ENCODE data around the gene SORCS2. TPM values are rescaled to one million over a fixed set of nuclear protein-coding genes. Genes with fewer than 3 reads are reported as not detected.
"Not testable (repeated sequence)": the region's sequence is repeated elsewhere in the genome, so short reads cannot be mapped to it uniquely, and the experiment has no call there.

SORCS2 gene
- polyA plus RNA-seq, 1 of the 3 experiments (the other 2 are of a cell fraction), result 1.6 TPM

DNA sequence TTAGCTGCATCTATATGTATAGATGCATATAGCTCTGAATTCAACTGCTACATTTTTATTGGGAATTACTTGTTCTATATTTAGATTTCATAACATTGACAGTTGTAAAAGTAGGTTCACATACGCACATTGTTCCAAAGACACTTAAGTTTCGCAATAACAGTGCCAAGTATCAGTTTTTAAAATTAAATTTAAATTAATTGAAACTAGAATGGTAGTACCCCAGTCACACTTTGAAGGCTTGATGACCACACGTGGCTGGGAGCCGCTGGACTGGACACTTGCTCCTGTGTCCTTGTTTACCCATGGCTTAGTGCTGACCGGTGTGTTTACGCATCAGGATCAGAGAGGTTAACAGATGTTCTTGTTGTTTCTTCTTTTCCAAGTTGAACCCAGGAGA lies 383.1 kb downstream of the SORCS2 start:
- H3K4me1 ChIP-seq (ENCODE audit: control insufficient read depth in 1 of 2, insufficient read depth in 2 of 2, low read depth in 1 of 2, low read length in 1 of 2), result peaks cover 0 to 4% of the 10 kb centered on the region in 2 experiments; a peak in 1 of 4 replicates
- H3K9me3 ChIP-seq, result no peaks in the 10 kb centered on the region
- H3K27ac ChIP-seq (ENCODE audit: low read depth in 2 of 2, low read length in 1 of 2), result no peak overlapping the region
- POLR2A ChIA-PET, result no interaction called here
- TF ChIP-seq CHD2 (IDR thresholded peaks at IDR 0.05; ENCODE audit: low read length, partially characterized antibody), result no peak
- TF ChIP-seq RFX5 (IDR thresholded peaks at IDR 0.05; ENCODE audit: low read length), result no peak
- TF ChIP-seq GABPA (IDR thresholded peaks at IDR 0.05; ENCODE audit: low read depth), result no peak
- no peak for TF ChIP-seq TEAD4 (IDR thresholded peaks at IDR 0.05; ENCODE audit: borderline replicate concordance, insufficient read depth)
- no peak for TF ChIP-seq NRF1 (IDR thresholded peaks at IDR 0.05; ENCODE audit: low read depth, low read length)
- no peak for TF ChIP-seq FOXM1 (IDR thresholded peaks at IDR 0.05; ENCODE audit: low read depth)
- TF ChIP-seq NFIC (IDR thresholded peaks at IDR 0.05; ENCODE audit: borderline replicate concordance), result no peak
- no peak for TF ChIP-seq TCF12 (IDR thresholded peaks at IDR 0.05)
- no peak for TF ChIP-seq GATA2 (CRISPR knock-in tag; IDR thresholded peaks at IDR 0.05)
- TF ChIP-seq, protein P1, sequence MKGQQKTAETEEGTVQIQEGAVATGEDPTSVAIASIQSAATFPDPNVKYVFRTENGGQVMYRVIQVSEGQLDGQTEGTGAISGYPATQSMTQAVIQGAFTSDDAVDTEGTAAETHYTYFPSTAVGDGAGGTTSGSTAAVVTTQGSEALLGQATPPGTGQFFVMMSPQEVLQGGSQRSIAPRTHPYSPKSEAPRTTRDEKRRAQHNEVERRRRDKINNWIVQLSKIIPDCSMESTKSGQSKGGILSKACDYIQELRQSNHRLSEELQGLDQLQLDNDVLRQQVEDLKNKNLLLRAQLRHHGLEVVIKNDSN (IDR thresholded peaks at IDR 0.05; ENCODE audit: borderline replicate concordance, low read depth), result no peak
- TF ChIP-seq MXI1 (IDR thresholded peaks at IDR 0.05; ENCODE audit: low read depth, low read length), result no peak
- no peak for TF ChIP-seq EP300 (IDR thresholded peaks at IDR 0.05; ENCODE audit: borderline replicate concordance in 1 of 2, low read depth in 1 of 2, low read length in 1 of 2)
- TF ChIP-seq RAD21 (IDR thresholded peaks at IDR 0.05; ENCODE audit: low read length), result no peak
- TF ChIP-seq, protein P2, sequence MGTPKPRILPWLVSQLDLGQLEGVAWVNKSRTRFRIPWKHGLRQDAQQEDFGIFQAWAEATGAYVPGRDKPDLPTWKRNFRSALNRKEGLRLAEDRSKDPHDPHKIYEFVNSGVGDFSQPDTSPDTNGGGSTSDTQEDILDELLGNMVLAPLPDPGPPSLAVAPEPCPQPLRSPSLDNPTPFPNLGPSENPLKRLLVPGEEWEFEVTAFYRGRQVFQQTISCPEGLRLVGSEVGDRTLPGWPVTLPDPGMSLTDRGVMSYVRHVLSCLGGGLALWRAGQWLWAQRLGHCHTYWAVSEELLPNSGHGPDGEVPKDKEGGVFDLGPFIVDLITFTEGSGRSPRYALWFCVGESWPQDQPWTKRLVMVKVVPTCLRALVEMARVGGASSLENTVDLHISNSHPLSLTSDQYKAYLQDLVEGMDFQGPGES (IDR thresholded peaks at IDR 0.05; ENCODE audit: low read depth, low read length), result no peak
- TF ChIP-seq, protein P3, sequence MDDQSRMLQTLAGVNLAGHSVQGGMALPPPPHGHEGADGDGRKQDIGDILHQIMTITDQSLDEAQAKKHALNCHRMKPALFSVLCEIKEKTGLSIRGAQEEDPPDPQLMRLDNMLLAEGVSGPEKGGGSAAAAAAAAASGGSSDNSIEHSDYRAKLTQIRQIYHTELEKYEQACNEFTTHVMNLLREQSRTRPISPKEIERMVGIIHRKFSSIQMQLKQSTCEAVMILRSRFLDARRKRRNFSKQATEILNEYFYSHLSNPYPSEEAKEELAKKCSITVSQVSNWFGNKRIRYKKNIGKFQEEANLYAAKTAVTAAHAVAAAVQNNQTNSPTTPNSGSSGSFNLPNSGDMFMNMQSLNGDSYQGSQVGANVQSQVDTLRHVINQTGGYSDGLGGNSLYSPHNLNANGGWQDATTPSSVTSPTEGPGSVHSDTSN (IDR thresholded peaks at IDR 0.05), result no peak
- no peak for TF ChIP-seq JUND (IDR thresholded peaks at IDR 0.05)
- no peak for TF ChIP-seq POLR2AphosphoS5 (IDR thresholded peaks at IDR 0.05; ENCODE audit: low read depth, low read length)
- TF ChIP-seq, protein P4, sequence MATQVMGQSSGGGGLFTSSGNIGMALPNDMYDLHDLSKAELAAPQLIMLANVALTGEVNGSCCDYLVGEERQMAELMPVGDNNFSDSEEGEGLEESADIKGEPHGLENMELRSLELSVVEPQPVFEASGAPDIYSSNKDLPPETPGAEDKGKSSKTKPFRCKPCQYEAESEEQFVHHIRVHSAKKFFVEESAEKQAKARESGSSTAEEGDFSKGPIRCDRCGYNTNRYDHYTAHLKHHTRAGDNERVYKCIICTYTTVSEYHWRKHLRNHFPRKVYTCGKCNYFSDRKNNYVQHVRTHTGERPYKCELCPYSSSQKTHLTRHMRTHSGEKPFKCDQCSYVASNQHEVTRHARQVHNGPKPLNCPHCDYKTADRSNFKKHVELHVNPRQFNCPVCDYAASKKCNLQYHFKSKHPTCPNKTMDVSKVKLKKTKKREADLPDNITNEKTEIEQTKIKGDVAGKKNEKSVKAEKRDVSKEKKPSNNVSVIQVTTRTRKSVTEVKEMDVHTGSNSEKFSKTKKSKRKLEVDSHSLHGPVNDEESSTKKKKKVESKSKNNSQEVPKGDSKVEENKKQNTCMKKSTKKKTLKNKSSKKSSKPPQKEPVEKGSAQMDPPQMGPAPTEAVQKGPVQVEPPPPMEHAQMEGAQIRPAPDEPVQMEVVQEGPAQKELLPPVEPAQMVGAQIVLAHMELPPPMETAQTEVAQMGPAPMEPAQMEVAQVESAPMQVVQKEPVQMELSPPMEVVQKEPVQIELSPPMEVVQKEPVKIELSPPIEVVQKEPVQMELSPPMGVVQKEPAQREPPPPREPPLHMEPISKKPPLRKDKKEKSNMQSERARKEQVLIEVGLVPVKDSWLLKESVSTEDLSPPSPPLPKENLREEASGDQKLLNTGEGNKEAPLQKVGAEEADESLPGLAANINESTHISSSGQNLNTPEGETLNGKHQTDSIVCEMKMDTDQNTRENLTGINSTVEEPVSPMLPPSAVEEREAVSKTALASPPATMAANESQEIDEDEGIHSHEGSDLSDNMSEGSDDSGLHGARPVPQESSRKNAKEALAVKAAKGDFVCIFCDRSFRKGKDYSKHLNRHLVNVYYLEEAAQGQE (IDR thresholded peaks at IDR 0.05; ENCODE audit: low read depth, low read length), result no peak
- no peak for TF ChIP-seq FOSL2 (IDR thresholded peaks at IDR 0.05; ENCODE audit: borderline replicate concordance, low read depth)
- TF ChIP-seq ELF1 (IDR thresholded peaks at IDR 0.05), result no peak
- no peak overlapping the region for H3K9ac ChIP-seq
- H4K20me1 ChIP-seq (ENCODE audit: insufficient read depth), result no peaks in the 10 kb centered on the region
- H2AFZ ChIP-seq (ENCODE audit: low read depth), result no peak overlapping the region
- no peak overlapping the region for H3K4me2 ChIP-seq
- H3K79me2 ChIP-seq (ENCODE audit: insufficient read depth), result no peaks in the 10 kb centered on the region
- H3F3A ChIP-seq (replicated peaks; ENCODE audit: insufficient read depth), result no peaks in the 10 kb centered on the region
- CTCF ChIA-PET, result no interaction called here
- H3K9me2 ChIP-seq, result no peaks in the 10 kb centered on the region
- H3K4me3 ChIP-seq (ENCODE audit: low read depth in 2 of 2, low read length in 1 of 2), result no peak overlapping the region
- DNase-seq, result no peak
- no peaks in the 10 kb centered on the region for H3K27me3 ChIP-seq (ENCODE audit: insufficient read depth)
- 64% methylated on average over 6 of the region's 6 CpGs for WGBS (ENCODE audit: low lambda C conversion rate)
- H3K36me3 ChIP-seq (replicated peaks in 1 of 2; ENCODE audit: control insufficient read depth in 1 of 2, insufficient read depth in 2 of 2, low read length in 1 of 2), result no peaks in the 10 kb centered on the region

DNA sequence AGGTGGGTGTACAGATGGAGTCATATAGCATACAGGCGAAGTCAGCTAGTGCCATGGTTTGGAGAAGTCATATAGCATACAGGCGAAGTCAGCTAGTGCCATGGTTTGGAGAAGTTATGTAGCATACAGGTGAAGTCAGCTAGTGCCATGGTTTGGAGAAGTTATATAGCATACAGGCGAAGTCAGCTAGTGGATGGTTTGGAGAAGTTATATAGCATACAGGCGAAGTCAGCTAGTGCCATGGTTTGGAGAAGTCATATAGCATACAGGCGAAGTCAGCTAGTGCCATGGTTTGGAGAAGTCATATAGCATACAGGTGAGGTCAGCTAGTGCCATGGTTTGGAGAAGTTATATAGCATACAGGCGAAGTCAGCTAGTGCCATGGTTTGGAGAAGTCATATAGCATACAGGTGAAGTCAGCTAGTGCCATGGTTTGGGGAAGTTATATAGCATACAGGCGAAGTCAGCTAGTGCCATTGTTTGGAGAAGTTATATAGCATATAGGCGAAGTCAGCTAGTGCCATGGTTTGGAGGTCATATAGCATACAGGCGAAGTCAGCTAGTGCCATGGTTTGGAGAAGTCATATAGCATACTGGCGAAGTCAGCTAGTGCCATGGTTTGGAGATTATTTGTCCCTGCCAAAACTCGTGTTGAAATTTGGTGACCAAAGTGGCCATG lies 385.2 kb downstream of the SORCS2 start:
- H3K79me2 ChIP-seq (ENCODE audit: insufficient read depth); H3K27ac ChIP-seq (ENCODE audit: low read depth in 2 of 2, low read length in 1 of 2); H3K4me1 ChIP-seq (ENCODE audit: control insufficient read depth in 1 of 2, insufficient read depth in 2 of 2, low read depth in 1 of 2, low read length in 1 of 2); H4K20me1 ChIP-seq (ENCODE audit: insufficient read depth); H3K9me3 ChIP-seq; H3K27me3 ChIP-seq (ENCODE audit: insufficient read depth); H3K9me2 ChIP-seq; H3K36me3 ChIP-seq (replicated peaks in 1 of 2; ENCODE audit: control insufficient read depth in 1 of 2, insufficient read depth in 2 of 2, low read length in 1 of 2); POLR2A ChIA-PET; H3K9ac ChIP-seq; H3F3A ChIP-seq (replicated peaks; ENCODE audit: insufficient read depth); H2AFZ ChIP-seq (ENCODE audit: low read depth); H3K4me3 ChIP-seq (ENCODE audit: low read depth in 2 of 2, low read length in 1 of 2); DNase-seq; H3K4me2 ChIP-seq: not testable (repeated sequence)
- 46% methylated on average over 11 of the region's 11 CpGs for WGBS (ENCODE audit: low lambda C conversion rate)
- CTCF ChIA-PET, result interaction anchor here (1.1 kb wide), 1 partner anchor 104 kb away, joined by 3 read pairs; no protein-coding TSS in a partner anchor

Data from SK-N-SH (cell line).